Fibroblast of mammary gland (primary cell): Measurements from ENCODE around the gene AMH.

Experiments used
- DNase-seq: peaks from one replicate; pipeline ENCODE4 v3.0.0-alpha.2; 2010; ENCODE audit warnings: low read depth
- H3K4me3 ChIP-seq: 2 replicates; pipeline ENCODE4 v1.5.1; 2011; ENCODE audit warnings: low read depth, mild to moderate bottlenecking, low read length, moderate library complexity; ENCODE audit not compliant: control insufficient read depth
- TF ChIP-seq, protein P1 (sequence below): conservative IDR thresholded peaks from 2 replicates; pipeline ENCODE4 v1.5.1; 2011; ENCODE audit warnings: low read depth, low read length, inconsistent platforms; ENCODE audit not compliant: control insufficient read depth, insufficient read depth

The AMH gene

DNA sequence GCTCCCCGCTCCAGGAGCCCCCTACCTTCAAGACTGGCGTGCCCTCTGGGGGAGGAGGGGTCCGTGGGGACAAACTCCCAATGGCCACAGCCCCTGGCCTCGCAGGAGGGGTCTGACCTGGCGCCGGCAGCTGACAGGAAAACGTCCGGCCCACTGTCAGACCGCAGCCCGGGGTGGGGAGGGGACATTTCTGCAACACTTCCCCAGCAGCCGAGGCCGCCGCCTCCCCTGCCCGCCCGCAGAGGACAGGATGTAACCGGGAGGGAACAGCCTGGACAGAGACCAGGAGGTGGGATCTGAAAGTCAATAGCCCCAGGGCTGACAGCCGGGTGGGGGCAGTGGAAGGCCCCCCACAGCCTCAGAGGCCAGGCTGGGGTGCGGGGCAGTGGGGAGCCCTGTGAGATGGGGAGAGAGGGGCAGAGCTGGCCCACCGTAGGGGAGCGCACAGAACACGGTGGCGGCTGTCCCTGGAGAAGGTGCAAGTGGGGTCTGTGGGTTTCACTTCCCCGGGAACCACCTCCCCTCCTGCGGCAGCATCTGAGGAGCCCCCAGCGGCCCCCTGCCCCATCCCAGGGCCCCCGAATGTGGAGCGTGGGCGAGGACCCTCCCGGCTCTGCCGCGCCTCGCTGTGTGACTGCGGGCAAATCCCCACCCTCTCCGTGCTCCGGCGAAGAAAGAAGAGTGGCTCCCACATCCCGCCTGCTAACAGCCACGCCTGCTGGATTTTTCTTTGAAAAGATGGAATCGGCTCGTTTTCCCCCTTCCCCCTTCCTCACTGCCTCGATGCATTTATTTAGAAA, 33.1 kb downstream of the AMH start, which contains the start of gene PEAK3:
Gene PEAK3, minus strand, starts transcription at position 114 of the 800 bp plus-strand sequence. CDS start 1,244 bp downstream, outside the sequence.
- DNase-seq = no peak
- peak within 1 kb of the TSS; percentile 2 for H3K4me3 ChIP-seq
- TF ChIP-seq, protein P1, sequence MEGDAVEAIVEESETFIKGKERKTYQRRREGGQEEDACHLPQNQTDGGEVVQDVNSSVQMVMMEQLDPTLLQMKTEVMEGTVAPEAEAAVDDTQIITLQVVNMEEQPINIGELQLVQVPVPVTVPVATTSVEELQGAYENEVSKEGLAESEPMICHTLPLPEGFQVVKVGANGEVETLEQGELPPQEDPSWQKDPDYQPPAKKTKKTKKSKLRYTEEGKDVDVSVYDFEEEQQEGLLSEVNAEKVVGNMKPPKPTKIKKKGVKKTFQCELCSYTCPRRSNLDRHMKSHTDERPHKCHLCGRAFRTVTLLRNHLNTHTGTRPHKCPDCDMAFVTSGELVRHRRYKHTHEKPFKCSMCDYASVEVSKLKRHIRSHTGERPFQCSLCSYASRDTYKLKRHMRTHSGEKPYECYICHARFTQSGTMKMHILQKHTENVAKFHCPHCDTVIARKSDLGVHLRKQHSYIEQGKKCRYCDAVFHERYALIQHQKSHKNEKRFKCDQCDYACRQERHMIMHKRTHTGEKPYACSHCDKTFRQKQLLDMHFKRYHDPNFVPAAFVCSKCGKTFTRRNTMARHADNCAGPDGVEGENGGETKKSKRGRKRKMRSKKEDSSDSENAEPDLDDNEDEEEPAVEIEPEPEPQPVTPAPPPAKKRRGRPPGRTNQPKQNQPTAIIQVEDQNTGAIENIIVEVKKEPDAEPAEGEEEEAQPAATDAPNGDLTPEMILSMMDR = no peak

DNA sequence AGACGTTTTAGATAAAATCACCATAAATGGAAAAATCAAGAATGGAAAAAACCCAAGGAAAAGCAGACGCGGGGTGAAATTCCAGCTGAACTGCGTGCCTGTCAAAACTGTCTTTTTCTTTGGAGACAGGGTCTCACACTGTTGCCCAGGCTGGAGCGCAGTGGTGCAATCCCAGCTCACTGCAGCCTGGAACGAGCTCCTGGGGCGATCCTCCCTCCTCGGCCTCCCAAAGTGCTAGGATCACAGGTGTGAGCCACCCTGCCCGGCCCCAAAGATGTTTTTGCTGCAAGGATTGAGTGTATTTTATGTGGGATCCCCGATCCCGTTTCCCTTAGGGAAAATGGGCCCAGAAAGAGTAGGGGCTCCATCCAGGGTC, 33.7 kb downstream of the AMH start:
- H3K4me3 ChIP-seq = no peak overlapping the region
- TF ChIP-seq, protein P1 = no peak
- DNase-seq = no peak

DNA sequence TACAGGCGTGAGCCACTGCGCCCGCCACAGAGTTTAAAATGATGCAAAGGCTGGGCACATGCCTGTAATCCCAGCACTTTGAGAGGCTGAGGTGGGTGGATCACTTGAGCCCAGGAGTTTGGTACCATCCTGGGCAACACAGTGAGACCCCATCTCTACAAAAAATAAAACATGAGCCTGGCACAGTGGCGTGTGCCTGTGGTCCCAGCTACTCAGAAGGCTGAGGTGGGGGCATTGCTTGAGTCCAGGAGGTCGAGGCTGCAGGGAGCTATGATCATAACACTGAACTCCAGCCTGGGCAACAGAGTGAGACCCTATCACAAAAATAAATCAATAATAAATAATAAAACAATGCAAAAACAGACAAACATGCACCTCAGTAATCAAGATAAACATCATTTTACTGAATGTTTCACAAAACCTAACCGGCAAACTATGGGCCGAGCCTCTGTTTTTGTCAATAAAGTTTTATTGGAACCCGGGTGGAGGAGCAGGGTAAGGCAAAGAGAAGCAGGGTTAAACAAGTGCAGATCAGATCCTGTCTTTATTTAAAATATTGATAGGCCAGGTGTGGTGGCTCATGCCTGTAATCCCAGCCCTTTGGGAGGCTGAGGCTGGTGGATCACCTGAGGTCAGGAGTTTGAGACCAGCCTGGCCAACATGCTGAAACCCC, 34.8 kb downstream of the AMH start:
- H3K4me3 ChIP-seq = no peak overlapping the region
- TF ChIP-seq, protein P1 = no peak
- no peak for DNase-seq

DNA sequence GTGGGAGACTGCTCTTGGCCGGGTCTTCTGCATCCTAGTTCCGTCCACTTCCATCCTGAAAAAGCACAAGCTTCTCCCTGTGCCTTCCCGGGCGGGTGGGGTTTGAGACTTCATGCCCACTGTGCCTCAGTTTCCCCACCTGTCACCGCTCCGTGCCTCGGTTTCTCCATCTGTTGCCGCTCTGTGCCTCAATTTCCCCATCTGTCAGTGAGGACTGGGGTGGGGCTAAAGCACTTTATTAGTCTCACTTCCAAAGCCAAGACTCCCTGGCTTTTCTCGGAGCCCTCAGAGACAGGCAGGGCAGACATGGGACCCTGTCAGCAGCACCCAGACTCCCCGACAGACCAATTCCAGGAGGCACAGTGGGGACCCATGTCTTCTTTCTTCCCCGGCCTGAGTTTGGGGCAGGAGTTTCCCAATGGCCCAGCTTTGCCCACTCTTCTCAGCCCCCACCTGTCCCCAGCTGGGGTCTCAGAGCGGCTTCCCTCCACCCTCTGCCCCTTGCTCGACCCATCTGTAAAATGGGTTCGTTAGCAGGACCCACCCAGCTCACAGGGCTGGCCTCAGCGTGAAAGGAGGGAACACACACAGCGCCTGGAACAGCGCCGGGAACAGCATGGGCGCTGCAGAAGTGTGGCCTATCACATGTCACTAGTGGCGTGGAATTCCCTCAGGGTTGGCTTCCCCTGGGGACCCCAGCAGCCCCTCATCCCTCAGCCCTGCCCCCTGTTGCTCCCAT, 37.4 kb downstream of the AMH start:
- H3K4me3 ChIP-seq = no peak overlapping the region
- no peak for DNase-seq
- TF ChIP-seq, protein P1 = no peak

DNA sequence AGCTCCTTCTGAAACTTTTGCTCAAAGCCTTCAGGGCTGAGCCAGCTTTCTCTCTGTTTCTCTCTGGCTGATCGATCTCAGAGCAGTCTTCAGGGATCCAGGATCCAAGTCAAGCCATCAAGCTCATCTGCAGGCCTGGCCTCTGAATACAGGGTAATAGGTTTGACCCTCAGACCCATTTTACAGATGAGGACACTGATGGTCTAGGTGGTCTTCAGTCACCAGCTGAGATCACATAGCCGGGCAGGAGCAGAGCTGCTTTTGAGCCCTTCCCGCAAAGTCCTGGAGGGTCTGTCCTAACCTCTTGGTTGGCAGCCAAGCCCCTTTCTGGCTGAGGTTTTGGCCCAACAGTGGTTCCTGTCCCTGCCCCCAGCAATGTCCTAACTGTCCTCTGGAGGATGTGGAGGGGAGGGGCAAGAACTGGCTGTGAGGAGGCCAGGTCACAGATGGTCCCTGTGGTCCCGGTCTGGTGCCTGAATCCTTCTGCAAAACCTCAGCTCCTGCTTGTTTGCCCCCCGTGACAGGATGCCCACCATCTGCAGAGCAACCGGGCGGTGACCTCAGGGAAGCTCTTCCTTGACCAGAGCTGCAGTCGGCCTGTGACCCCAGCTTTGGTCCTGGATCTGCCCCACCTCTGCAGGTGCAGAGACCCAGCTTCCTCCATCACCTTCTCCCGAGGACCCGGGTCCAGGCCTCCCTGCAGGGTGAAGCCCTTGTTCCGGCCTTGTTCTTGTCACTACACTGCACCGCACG, 38.6 kb downstream of the AMH start:
- TF ChIP-seq, protein P1 = no peak
- no peak overlapping the region for H3K4me3 ChIP-seq
- DNase-seq = no peak

DNA sequence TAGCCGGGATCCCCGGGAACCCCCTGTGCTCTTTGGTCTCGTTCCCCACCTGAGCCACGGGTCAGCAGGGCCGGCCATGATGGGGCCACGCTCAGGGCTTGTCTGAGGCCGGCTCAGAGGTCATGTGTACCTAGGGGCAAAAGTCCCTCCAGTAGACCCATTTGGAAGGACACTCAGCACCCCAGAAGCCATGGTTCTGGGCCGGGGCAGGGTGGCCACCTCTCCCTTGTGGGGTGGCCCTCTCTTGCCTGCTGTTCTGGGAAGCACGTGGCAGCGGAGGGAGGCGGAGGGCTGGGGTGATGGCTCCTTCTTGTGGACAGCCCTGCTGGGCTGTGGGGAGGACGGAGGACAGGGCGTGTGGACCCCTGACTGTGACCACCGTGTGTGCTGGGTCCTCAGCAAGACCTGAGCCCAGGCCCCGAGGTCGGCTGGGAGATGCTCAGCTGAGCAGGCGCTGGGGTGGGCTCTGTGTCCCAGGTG, 39.3 kb downstream of the AMH start:
- DNase-seq = no peak
- no peak overlapping the region for H3K4me3 ChIP-seq
- TF ChIP-seq, protein P1 = no peak
